Fibroblast of skin of left biceps (primary cell): ENCODE measurements around the gene CHAF1A.
A peak's percentile ranks its signal among the peaks of the same experiment; 100 is the strongest.

Source experiments
- DNase-seq, 2 experiments: peaks; one replicate each; pipeline ENCODE4 v3.0.0-alpha.2; 2013; ENCODE audit warnings: low read depth in 2 of 2

CHAF1A gene

GRCh38 chr19:4367336-4367723 lies 35.1 kb upstream of the CHAF1A start:
- no peak for DNase-seq

GRCh38 chr19:4367781-4368127 lies 34.7 kb upstream of the CHAF1A start:
- DNase-seq: no peak

GRCh38 chr19:4368128-4368820 lies 34.2 kb upstream of the CHAF1A start:
- DNase-seq: no peak

GRCh38 chr19:4369109-4369887 lies 33.1 kb upstream of the CHAF1A start:
- no peak for DNase-seq

GRCh38 chr19:4369888-4370260 lies 32.6 kb upstream of the CHAF1A start:
- DNase-seq: no peak

- DNase-seq: no peak
Observed at GRCh38 chr19:4370418-4371041, 31.9 kb upstream of the CHAF1A start.

GRCh38 chr19:4371247-4372164 lies 30.9 kb upstream of the CHAF1A start:
- DNase-seq: no peak

- no peak for DNase-seq
Observed at GRCh38 chr19:4372165-4373012, 30.1 kb upstream of the CHAF1A start.

GRCh38 chr19:4373013-4373367 lies 29.4 kb upstream of the CHAF1A start:
- no peak for DNase-seq

- DNase-seq: no peak
Observed at GRCh38 chr19:4373601-4374497, 28.6 kb upstream of the CHAF1A start.

- DNase-seq: peak in 1 of 2 experiments; percentile 27
Observed at GRCh38 chr19:4374498-4375163, 27.8 kb upstream of the CHAF1A start.

GRCh38 chr19:4375164-4376027 lies 27.0 kb upstream of the CHAF1A start:
- peak in 1 of 2 experiments; percentile 20 for DNase-seq

- no peak for DNase-seq
Observed at GRCh38 chr19:4376028-4376670, 26.3 kb upstream of the CHAF1A start.

GRCh38 chr19:4376671-4376990 lies 25.8 kb upstream of the CHAF1A start:
- DNase-seq: no peak

- DNase-seq: no peak
Observed at GRCh38 chr19:4376991-4377781, 25.3 kb upstream of the CHAF1A start.

- DNase-seq: no peak
Observed at GRCh38 chr19:4378886-4379285, 23.6 kb upstream of the CHAF1A start.
